A673 (cell line): ENCODE data around the gene ITGAV. TPM values are rescaled to one million over a fixed set of nuclear protein-coding genes. Genes with fewer than 3 reads are reported as not detected.

Experiments used
- BruUV-seq: library from RNA; stranded (reverse); fragments of 400-500 nt; replicated peaks from 2 replicates; lab custom pipeline; 2021; lab: Mats Ljungman, UMichigan
- CTCF ChIA-PET: fragments of 300-600 bp; sonication (Branson Sonifier 250); formaldehyde crosslinking; loops from one replicate; lab custom pipeline; 2022; ENCODE audit warnings: antibody characterized with exemption; lab: Charles Lee
- POLR2A ChIA-PET: fragments of 300-600 bp; sonication (Branson Sonifier 250); formaldehyde crosslinking; loops from one replicate; lab custom pipeline; 2022; ENCODE audit warnings: antibody characterized with exemption; ENCODE audit not compliant: low non-redundant PET; lab: Charles Lee
- DNase-seq: peaks from one replicate; pipeline ENCODE4 v3.0.0-alpha.2; 2015; ENCODE audit warnings: low spot score
- H3K27ac ChIP-seq: fragments of 200-600 bp; sonication (generic); 2 replicates; pipeline ENCODE4 v1.5.1; 2016; ENCODE audit warnings: mixed run types, low read depth, mild to moderate bottlenecking, mixed read lengths, antibody characterized with exemption, low read length; ENCODE audit not compliant: poor library complexity, severe bottlenecking
- H3K27me3 ChIP-seq: fragments of 200-600 bp; sonication (generic); replicated peaks from 2 replicates; pipeline ENCODE4 v1.6.1; 2017; ENCODE audit warnings: mixed run types, low read depth, mild to moderate bottlenecking, mixed read lengths, antibody characterized with exemption, low read length; ENCODE audit not compliant: insufficient read depth, poor library complexity
- H3K36me3 ChIP-seq: fragments of 200-600 bp; sonication (generic); 2 replicates; pipeline ENCODE4 v1.6.1; 2016; ENCODE audit warnings: mixed run types, mild to moderate bottlenecking, mixed read lengths, antibody characterized with exemption, low read length; ENCODE audit not compliant: insufficient read depth, poor library complexity, severe bottlenecking
- H3K4me1 ChIP-seq: fragments of 200-600 bp; sonication (generic); 2 replicates; pipeline ENCODE4 v1.6.1; 2017; ENCODE audit warnings: mixed run types, mild to moderate bottlenecking, mixed read lengths, antibody characterized with exemption, low read length; ENCODE audit not compliant: insufficient read depth, poor library complexity, severe bottlenecking
- H3K4me3 ChIP-seq: fragments of 200-600 bp; sonication (generic); 2 replicates; pipeline ENCODE4 v1.5.1; 2016; ENCODE audit warnings: low read depth, mixed run types, mild to moderate bottlenecking, mixed read lengths, low read length; ENCODE audit not compliant: poor library complexity, severe bottlenecking
- H3K9me3 ChIP-seq: fragments of 200-600 bp; sonication (generic); 2 replicates; pipeline ENCODE4 v1.6.1; 2016; ENCODE audit warnings: mixed run types, low read depth, mild to moderate bottlenecking, mixed read lengths, antibody characterized with exemption, low read length; ENCODE audit not compliant: poor library complexity, severe bottlenecking
- CTCF ChIP-seq: fragments of 300-800, 200-600 bp; sonication (generic); conservative IDR thresholded peaks from 2 replicates; pipeline ENCODE4 v1.5.1; 2017; ENCODE audit warnings: low read depth, mild to moderate bottlenecking, antibody characterized with exemption, low read length, moderate library complexity, mixed read lengths
- EZH2 ChIP-seq: fragments of 200-600 bp; sonication (generic); IDR thresholded peaks from 2 replicates; pipeline ENCODE4 v1.6.1; 2017; ENCODE audit warnings: borderline replicate concordance, low read depth, mild to moderate bottlenecking, mixed read lengths, antibody characterized with exemption, low read length; ENCODE audit not compliant: poor library complexity, severe bottlenecking
- intact Hi-C: fragments of 100-400 bp; cut with micrococcal nuclease; formaldehyde crosslinking; loops from one replicate; pipeline ENCODE4 v1.10.0; 2022; ENCODE audit not compliant: unreplicated experiment
- total RNA-seq: library from RNA; stranded (reverse); gene quantifications from 2 replicates; pipeline ENCODE4 v1.2.3, GENCODE V29; 2021

The ITGAV gene
- total RNA-seq, 1 experiment from 2014 or later, result 28.4 TPM

- no TSS peak for BruUV-seq
- H3K36me3 ChIP-seq, result no peaks in the 10 kb centered on the region
- ChIA-PET POLR2A (no interaction called here), CTCF (no interaction called here)
- TF ChIP-seq CTCF (no peak), EZH2 (no peak)
- no peaks in the 10 kb centered on the region for H3K27me3 ChIP-seq
- H3K27ac ChIP-seq, result no peak overlapping the region
- H3K9me3 ChIP-seq, result no peaks in the 10 kb centered on the region
- peaks cover 7% of the 10 kb centered on the region for H3K4me1 ChIP-seq
- DNase-seq, result no peak
- no peak overlapping the region for H3K4me3 ChIP-seq
- intact Hi-C loops, result no loop called here
Observed at GRCh38 chr2:186612555-186613440, 22.9 kb downstream of the ITGAV start.

- TF ChIP-seq CTCF (no peak), EZH2 (no peak)
- H3K27ac ChIP-seq, result no peak overlapping the region
- no peak for DNase-seq
- ChIA-PET CTCF (no interaction called here), POLR2A (no interaction called here)
- H3K4me1 ChIP-seq, result peaks cover 7% of the 10 kb centered on the region
- no peaks in the 10 kb centered on the region for H3K9me3 ChIP-seq
- BruUV-seq, result no TSS peak
- H3K36me3 ChIP-seq, result no peaks in the 10 kb centered on the region
- H3K27me3 ChIP-seq, result no peaks in the 10 kb centered on the region
- intact Hi-C loops, result no loop called here
- no peak overlapping the region for H3K4me3 ChIP-seq
Observed at GRCh38 chr2:186614373-186614772, 24.5 kb downstream of the ITGAV start.

- BruUV-seq, result no TSS peak
- Histone ChIP-seq H3K4me1 (peaks cover 7% of the 10 kb centered on the region), H3K9me3 (no peaks in the 10 kb centered on the region), H3K36me3 (no peaks in the 10 kb centered on the region), H3K27me3 (no peaks in the 10 kb centered on the region), H3K4me3 (no peak overlapping the region), H3K27ac (no peak overlapping the region)
- intact Hi-C loops, result no loop called here
- ChIA-PET CTCF (no interaction called here), POLR2A (no interaction called here)
- DNase-seq, result no peak
- TF ChIP-seq EZH2 (no peak), CTCF (no peak)
Observed at GRCh38 chr2:186617148-186617547, 27.3 kb downstream of the ITGAV start.
